HepG2 (cell line): ENCODE measurements around the gene NEDD8. TPM values are rescaled to one million over a fixed set of nuclear protein-coding genes. Genes with fewer than 3 reads are reported as not detected.

Experiments
- AKAP8 ChIP-seq: sonication (generic); formaldehyde crosslinking; IDR thresholded peaks from 2 replicates; pipeline ENCODE4 v1.5.1; 2020; ENCODE audit warnings: mild to moderate bottlenecking, missing genetic modification reagents
- ATF5 ChIP-seq: sonication (generic); formaldehyde crosslinking; IDR thresholded peaks from 2 replicates; pipeline ENCODE4 v1.4.0; 2020; ENCODE audit warnings: mild to moderate bottlenecking, low read depth, missing genetic modification reagents
- CAMTA2 ChIP-seq: sonication (generic); formaldehyde crosslinking; IDR thresholded peaks from 2 replicates; pipeline ENCODE4 v1.4.0; 2020; ENCODE audit warnings: mild to moderate bottlenecking, missing genetic modification reagents, borderline replicate concordance
- CEBPG ChIP-seq: IDR thresholded peaks from 2 replicates; pipeline ENCODE4 v1.6.1; 2016
- GFI1 ChIP-seq: sonication (generic); formaldehyde crosslinking; IDR thresholded peaks from 2 replicates; pipeline ENCODE4 v1.5.0; 2020; ENCODE audit warnings: missing genetic modification reagents, mild to moderate bottlenecking, borderline replicate concordance
- HMGA1 ChIP-seq: sonication (generic); formaldehyde crosslinking; conservative IDR thresholded peaks from 2 replicates; pipeline ENCODE4 v1.4.0; 2020; ENCODE audit warnings: missing genetic modification reagents
- JUND ChIP-seq: sonication (generic); formaldehyde crosslinking; IDR thresholded peaks from 2 replicates; pipeline ENCODE4 v1.8.0; 2022; ENCODE audit warnings: mild to moderate bottlenecking, missing genetic modification reagents
- KAT7 ChIP-seq: IDR thresholded peaks from 2 replicates; pipeline ENCODE4 v1.6.1; 2018; ENCODE audit warnings: borderline replicate concordance, missing compliant biosample characterization
- PAX8 ChIP-seq: sonication (generic); formaldehyde crosslinking; IDR thresholded peaks from 2 replicates; pipeline ENCODE4 v1.8.0; 2022; ENCODE audit warnings: mild to moderate bottlenecking, missing genetic modification reagents, borderline replicate concordance
- RARG ChIP-seq: sonication (generic); formaldehyde crosslinking; IDR thresholded peaks from 2 replicates; pipeline ENCODE4 v1.4.0; 2020; ENCODE audit warnings: low read depth, mild to moderate bottlenecking, missing genetic modification reagents
- SMAD1 ChIP-seq: sonication (generic); formaldehyde crosslinking; IDR thresholded peaks from 2 replicates; pipeline ENCODE4 v1.4.0; 2020; ENCODE audit warnings: missing genetic modification reagents, low read depth, mild to moderate bottlenecking, borderline replicate concordance
- STAT5B ChIP-seq: sonication (generic); formaldehyde crosslinking; IDR thresholded peaks from 2 replicates; pipeline ENCODE4 v1.4.0; 2020; ENCODE audit warnings: missing genetic modification reagents
- TBX3 ChIP-seq: fragments of 450-650 bp; IDR thresholded peaks from 2 replicates; pipeline ENCODE4 v1.6.1; 2017; ENCODE audit warnings: antibody characterized with exemption, mild to moderate bottlenecking, inconsistent platforms, borderline replicate concordance
- TCF7L2 ChIP-seq: IDR thresholded peaks from 2 replicates; pipeline ENCODE4 v1.6.1; 2011; ENCODE audit warnings: mild to moderate bottlenecking, low read depth, low read length, moderate library complexity
- THAP11 ChIP-seq: IDR thresholded peaks from 2 replicates; pipeline ENCODE4 v1.6.1; 2016; ENCODE audit warnings: missing biosample characterization, missing genetic modification reagents
- ZBTB42 ChIP-seq: sonication (generic); formaldehyde crosslinking; IDR thresholded peaks from 2 replicates; pipeline ENCODE4 v1.5.0; 2020; ENCODE audit warnings: mild to moderate bottlenecking, missing genetic modification reagents
- ZNF317 ChIP-seq: sonication (generic); formaldehyde crosslinking; IDR thresholded peaks from 2 replicates; pipeline ENCODE4 v1.5.0; 2020; ENCODE audit warnings: mild to moderate bottlenecking, missing genetic modification reagents
- ZNF34 ChIP-seq: sonication (generic); formaldehyde crosslinking; IDR thresholded peaks from 2 replicates; pipeline ENCODE4 v1.4.0; 2020; ENCODE audit warnings: mild to moderate bottlenecking, missing genetic modification reagents, borderline replicate concordance
- ZNF709 ChIP-seq: sonication (generic); formaldehyde crosslinking; IDR thresholded peaks from 2 replicates; pipeline ENCODE4 v1.5.0; 2020; ENCODE audit warnings: mild to moderate bottlenecking, missing genetic modification reagents
- ZNF878 ChIP-seq: sonication (generic); formaldehyde crosslinking; IDR thresholded peaks from 2 replicates; pipeline ENCODE4 v1.8.1; 2023; ENCODE audit warnings: mild to moderate bottlenecking, missing genetic modification reagents, moderate library complexity
- polyA plus RNA-seq, 8 experiments: library from polyadenylated mRNA; depleted of rRNA in 3 of 8; stranded (reverse) in 7 of 8; unstranded in 1 of 8; fragments of >200 nt; fragmentation: Illumina TruSeq in 4 of 8; extraction: Trizol in 4 of 8; gene quantifications; 2 replicates each; pipeline versions ENCODE4 v1.2.1 to v1.2.3, GENCODE V29; 2011 to 2016; ENCODE audit warnings: low read depth in 4 of 8, missing spikeins in 1 of 8, mixed read lengths in 1 of 8; ENCODE audit not compliant: insufficient read depth in 1 of 8
- total RNA-seq, 5 experiments: library from RNA; depleted of rRNA; stranded (reverse); fragments of >200 nt; fragmentation: Illumina TruSeq; extraction: Trizol; gene quantifications; 2 replicates each; pipeline ENCODE4 v1.2.3, GENCODE V29; 2016; ENCODE audit warnings: low read depth in 1 of 5
- TF ChIP-seq, protein P1 (sequence below), 2 experiments: fragments of 450-650 bp in 1 of 2; sonication (generic) in 1 of 2; formaldehyde crosslinking in 1 of 2; IDR thresholded peaks; 2 replicates each; pipeline versions ENCODE4 v1.6.1 to v1.8.0; 2016 to 2022; ENCODE audit warnings: antibody characterized with exemption in 1 of 2, mild to moderate bottlenecking in 1 of 2, missing genetic modification reagents in 1 of 2

NEDD8 gene
- total and polyA plus RNA-seq, 2 of the 13 experiments (the other 11 are each of a cell fraction or from before 2014, with no cell fraction given), result 535 to 713 TPM

DNA sequence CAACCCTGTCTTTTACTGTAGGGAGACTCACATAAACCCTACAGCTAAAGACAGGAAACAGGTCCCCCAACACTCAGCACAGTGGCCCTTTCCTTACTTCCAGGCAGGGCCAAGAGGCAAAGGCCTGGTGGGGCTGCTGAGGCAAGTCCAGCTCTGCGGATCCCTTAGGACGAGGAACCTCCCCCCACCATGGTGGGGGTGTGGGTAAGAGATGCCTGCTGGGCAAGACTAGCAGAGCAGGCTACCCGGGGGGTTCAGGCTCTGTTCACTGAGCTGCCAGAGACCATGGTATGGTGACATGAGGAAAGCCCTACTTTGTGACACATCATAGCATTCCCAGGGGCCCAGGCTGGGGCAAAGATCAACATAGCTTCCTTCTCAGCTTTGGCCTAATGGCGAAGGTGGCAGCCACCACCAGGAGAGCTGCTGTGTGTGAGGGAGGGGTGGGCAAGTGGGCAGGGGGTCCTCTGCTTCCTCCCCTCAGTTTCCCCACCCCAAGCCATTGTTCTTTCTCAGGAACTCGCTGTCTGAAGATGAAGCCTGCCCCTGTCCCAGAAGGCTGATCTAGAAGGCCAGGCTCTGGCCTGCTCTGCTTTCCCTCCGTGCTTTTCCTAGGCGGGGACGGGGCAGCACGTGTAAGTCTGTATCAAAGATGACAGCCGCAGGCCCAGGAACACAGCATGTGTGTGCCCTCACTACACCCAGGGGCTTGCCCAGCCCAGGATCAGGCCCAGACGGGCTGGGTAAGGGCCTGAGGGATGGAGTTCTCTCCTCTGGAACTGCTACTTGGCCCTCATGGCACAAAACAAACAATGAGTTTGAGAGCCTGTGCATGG is 20.3 kb upstream of the NEDD8 start (continued):
- TF ChIP-seq PAX8 (CRISPR knock-in tag) (peak; percentile 16; the same call in 1 of the 2 replicates), JUND (CRISPR knock-in tag) (no peak), CAMTA2 (CRISPR knock-in tag) (no peak), TBX3 (peak; percentile 58; the same call in 1 of the 2 replicates), TCF7L2 (no peak), ZBTB42 (no peak; the same call in 1 of the 2 replicates), ATF5 (CRISPR knock-in tag) (no peak), ZNF709 (CRISPR knock-in tag) (no peak), KAT7 (CRISPR knock-in tag) (no peak; the same call in 1 of the 2 replicates), THAP11 (peak; percentile 71), RARG (CRISPR knock-in tag) (no peak), ZNF34 (no peak), HMGA1 (no peak), ZNF878 (CRISPR knock-in tag) (no peak), GFI1 (CRISPR knock-in tag) (no peak), AKAP8 (CRISPR knock-in tag) (peak; percentile 88; the same call in 1 of the 2 replicates), CEBPG (0 out of 2 replicates have a peak, but pooled peaks have one; percentile 24), SMAD1 (CRISPR knock-in tag) (peak; percentile 89; the same call in 1 of the 2 replicates), ZNF317 (CRISPR knock-in tag) (no peak), STAT5B (no peak)
- TF ChIP-seq, protein P1, sequence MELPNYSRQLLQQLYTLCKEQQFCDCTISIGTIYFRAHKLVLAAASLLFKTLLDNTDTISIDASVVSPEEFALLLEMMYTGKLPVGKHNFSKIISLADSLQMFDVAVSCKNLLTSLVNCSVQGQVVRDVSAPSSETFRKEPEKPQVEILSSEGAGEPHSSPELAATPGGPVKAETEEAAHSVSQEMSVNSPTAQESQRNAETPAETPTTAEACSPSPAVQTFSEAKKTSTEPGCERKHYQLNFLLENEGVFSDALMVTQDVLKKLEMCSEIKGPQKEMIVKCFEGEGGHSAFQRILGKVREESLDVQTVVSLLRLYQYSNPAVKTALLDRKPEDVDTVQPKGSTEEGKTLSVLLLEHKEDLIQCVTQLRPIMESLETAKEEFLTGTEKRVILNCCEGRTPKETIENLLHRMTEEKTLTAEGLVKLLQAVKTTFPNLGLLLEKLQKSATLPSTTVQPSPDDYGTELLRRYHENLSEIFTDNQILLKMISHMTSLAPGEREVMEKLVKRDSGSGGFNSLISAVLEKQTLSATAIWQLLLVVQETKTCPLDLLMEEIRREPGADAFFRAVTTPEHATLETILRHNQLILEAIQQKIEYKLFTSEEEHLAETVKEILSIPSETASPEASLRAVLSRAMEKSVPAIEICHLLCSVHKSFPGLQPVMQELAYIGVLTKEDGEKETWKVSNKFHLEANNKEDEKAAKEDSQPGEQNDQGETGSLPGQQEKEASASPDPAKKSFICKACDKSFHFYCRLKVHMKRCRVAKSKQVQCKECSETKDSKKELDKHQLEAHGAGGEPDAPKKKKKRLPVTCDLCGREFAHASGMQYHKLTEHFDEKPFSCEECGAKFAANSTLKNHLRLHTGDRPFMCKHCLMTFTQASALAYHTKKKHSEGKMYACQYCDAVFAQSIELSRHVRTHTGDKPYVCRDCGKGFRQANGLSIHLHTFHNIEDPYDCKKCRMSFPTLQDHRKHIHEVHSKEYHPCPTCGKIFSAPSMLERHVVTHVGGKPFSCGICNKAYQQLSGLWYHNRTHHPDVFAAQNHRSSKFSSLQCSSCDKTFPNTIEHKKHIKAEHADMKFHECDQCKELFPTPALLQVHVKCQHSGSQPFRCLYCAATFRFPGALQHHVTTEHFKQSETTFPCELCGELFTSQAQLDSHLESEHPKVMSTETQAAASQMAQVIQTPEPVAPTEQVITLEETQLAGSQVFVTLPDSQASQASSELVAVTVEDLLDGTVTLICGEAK (IDR thresholded peaks at IDR 0.05), result no peak
- TF ChIP-seq, protein P1 (CRISPR knock-in tag; IDR thresholded peaks at IDR 0.05), result no peak; the same call in 1 of the 2 replicates
